Choroid plexus epithelial cell (primary cell): ENCODE measurements around the gene STIM2.

Source experiments
- DNase-seq: peaks from one replicate; pipeline ENCODE4 v3.0.0-alpha.2; 2010; ENCODE audit warnings: low read depth
- H3K4me3 ChIP-seq: 2 replicates; pipeline ENCODE4 v1.5.1; 2011; ENCODE audit warnings: low read depth, mild to moderate bottlenecking, control low read depth, low read length, moderate library complexity
- CTCF ChIP-seq: conservative IDR thresholded peaks from 2 replicates; pipeline ENCODE4 v1.5.1; 2011; ENCODE audit warnings: low read depth, mild to moderate bottlenecking, control low read depth, inconsistent platforms, low read length, moderate library complexity

Gene STIM2

GRCh38 chr4:26912069-26912468 is 51.4 kb downstream of the STIM2 start:
- no peak for DNase-seq
- H3K4me3 ChIP-seq, result no peak overlapping the region
- TF ChIP-seq CTCF, result no peak

DNA sequence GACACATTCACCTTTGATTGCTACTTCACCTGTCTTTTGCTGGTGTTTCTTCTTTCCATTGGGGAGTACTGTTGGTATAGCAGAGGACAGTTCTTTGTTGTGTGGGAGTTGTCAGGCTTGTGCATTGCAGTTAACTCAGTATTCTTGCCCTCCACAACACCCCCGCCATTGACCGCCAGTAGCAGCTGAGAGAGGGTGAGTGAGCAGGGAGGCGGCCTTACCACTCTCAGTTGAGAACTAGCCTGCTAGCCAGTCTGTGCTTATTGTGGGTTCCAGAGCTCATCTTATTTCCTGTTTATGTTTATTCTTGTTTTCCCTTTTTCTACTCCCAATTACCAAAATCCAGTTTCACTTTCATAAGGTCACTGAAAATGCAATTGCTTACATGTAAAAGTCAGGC is 52.2 kb downstream of the STIM2 start:
- no peak overlapping the region for H3K4me3 ChIP-seq
- TF ChIP-seq CTCF, result no peak
- DNase-seq, result no peak

DNA sequence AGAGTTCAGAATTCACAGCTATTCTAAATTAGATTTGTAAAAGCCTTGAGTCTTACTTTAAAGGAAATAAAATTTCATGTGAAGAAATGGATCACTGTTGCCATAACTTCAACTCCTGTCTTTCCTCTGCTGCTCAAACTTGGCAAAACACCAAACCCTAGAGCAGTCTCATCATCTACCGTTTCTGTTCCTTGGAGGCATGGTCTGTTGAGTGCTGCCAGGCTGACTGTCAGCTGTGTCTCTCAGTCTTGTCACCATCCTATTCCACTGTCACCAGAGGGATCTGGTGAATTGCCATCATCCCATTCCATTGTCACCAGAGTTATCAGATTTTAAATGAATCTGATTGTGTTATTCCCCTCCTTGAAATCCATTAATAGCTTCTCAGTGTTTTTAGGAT is 55.6 kb downstream of the STIM2 start:
- peak; percentile 60 for DNase-seq
- no peak overlapping the region for H3K4me3 ChIP-seq
- TF ChIP-seq CTCF, result no peak

DNA sequence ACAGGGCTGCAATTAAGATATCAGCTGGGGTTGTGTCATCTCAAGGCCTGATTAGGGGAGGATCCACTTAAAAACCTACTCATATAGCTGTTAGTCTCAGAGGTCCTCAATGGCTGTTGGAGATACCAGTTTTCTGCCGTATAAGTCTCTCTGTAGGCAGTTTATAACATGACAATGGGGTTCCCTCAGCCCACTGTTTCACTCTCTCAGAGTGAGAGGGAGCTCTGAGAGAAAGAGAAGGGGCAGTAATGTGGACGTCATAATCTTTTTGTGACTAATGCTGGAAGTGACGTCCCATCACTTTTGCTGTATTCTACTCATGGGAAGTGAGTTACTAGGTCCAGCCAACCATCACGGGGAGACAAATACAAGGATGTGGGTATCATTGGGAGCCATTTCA is 70.3 kb downstream of the STIM2 start:
- no peak for DNase-seq
- no peak overlapping the region for H3K4me3 ChIP-seq
- TF ChIP-seq CTCF, result no peak

DNA sequence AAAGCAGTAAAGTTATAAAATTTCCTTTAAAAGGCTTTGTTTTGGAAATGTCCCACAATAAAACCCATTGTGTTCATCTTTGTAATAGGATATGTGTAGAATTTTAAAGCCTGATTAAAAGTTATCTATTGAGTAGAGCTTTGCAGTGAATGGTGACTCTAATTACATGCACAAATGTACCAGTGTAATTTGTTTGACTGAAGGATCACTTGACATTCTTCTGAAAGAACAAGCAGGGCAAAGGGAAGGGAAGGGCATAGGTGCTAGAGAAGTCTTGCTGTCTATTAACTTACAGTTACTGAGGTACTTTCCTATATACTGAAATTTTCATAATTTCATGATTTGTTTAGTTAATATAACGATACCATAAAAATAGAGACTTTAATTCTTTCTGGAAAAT is 70.8 kb downstream of the STIM2 start:
- DNase-seq, result no peak
- no peak for TF ChIP-seq CTCF
- no peak overlapping the region for H3K4me3 ChIP-seq

DNA sequence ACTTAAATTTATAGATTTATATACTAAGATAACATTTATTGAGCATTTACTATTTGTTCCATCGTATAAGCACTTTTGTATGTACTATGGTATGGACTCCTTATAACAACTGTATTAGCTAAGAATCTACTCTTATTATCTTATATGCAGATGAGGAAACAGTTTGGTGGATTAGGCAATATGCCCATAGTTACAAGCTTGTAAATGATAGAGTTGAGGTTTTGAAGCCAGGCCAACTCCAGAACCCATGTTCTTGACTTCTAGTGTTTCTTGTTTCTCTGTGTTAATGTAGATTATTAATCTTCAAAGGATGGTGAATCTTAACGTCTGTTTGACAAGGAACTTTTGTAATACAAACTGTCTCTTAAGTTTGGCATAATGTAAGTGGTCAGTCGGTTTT is 71.3 kb downstream of the STIM2 start:
- no peak overlapping the region for H3K4me3 ChIP-seq
- no peak for TF ChIP-seq CTCF
- peak; percentile 22 for DNase-seq

DNA sequence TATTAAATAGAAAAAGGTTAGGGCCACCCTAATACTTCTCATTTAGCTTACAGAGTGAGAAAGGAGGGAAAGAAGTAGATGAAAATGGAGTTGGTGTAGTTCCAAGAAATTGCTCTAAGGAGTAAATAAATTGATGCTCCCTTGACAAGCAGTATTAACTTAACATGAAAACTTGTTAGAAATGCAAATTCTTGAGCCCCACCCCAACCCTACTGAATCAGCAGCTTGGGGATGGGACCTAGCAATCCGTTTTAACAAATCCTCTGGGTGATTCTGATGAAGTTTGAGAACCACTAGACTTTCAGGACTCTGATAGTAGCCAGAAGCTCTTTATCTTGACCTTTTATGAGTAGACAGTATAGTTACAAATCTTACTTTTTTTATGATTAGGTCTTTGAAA is 74.8 kb downstream of the STIM2 start:
- DNase-seq, result no peak
- no peak for TF ChIP-seq CTCF
- H3K4me3 ChIP-seq, result no peak overlapping the region
